Gastrocnemius medialis (tissue), 4 donors: ENCODE measurements around the gene MNAT1.

ENCODE experiments used
- CTCF ChIP-seq, 5 experiments: fragments of 450-650 bp in 3 of 5; fragments of 200-600 bp in 2 of 5; sonication (generic) in 2 of 5; IDR thresholded peaks in 4 of 5; conservative IDR thresholded peaks in 1 of 5; 1 replicate in 4 of 5; 2 replicates in 1 of 5; pipeline ENCODE4 v1.5.1; 2016 to 2019; ENCODE audit warnings: antibody characterized with exemption in 5 of 5, mild to moderate bottlenecking in 3 of 5, moderate library complexity in 3 of 5
- POLR2A ChIP-seq, 2 donors: fragments of 450-650 bp; IDR thresholded peaks; one replicate each; pipeline ENCODE4 v1.6.1; 2017; ENCODE audit warnings: antibody characterized with exemption in 2 of 2, mild to moderate bottlenecking in 2 of 2, moderate library complexity in 2 of 2

DNA sequence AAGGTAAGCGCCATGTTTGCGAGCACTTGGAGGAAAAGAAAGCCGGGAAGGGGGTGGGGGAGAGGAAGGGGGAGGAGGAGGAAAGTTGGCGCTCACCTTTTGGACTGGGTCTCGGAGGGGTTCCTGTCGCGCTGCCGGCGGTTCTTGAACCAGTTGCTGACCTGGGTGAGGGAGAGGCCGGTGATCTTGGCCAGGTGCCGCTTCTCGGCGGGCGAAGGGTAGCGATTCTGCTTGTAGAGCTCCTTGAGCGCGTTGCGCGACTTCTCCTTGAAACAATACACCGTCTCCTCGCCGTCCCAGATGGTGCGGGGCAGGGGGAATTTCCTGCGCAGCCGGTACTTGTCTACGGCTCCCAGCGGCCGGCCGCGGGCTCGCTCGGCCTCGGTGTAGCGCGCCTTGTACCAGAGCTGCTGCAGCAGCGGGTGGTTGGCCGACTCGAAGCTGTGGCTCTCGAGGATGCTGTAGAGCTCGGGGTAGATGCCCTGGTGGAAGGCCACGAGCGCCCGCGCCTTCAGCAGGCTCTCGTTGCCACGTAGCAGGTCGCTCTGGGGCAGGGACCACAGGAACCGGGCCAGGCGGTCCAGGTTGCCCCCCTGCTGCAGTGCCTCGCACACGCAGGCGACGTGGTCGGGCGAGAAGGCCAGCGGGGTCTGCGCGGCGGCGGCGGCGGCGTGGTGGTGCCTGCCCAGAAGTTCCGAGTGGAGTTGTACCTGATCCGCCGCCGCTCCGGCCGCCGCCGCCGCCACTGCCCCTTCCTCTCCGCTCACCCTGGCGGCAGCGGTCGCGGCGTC, 11.2 kb upstream of the MNAT1 start:
- peak in 3 of 5 experiments; percentile 5 to 20 (median 19) for TF ChIP-seq CTCF (IDR thresholded peaks at IDR 0.05 in 4 of 5, conservative IDR thresholded peaks at IDR 0.05 in 1 of 5)
- TF ChIP-seq POLR2A (IDR thresholded peaks at IDR 0.05): peak; percentile 21 to 57
